Panc1 (cell line): ENCODE measurements around the gene TOLLIP. TPM values are rescaled to one million over a fixed set of nuclear protein-coding genes. Genes with fewer than 3 reads are reported as not detected.

Experiments
- ATAC-seq: fragments of 200-7000 bp; cut with Tn5 transposase; 2 replicates; pipeline ENCODE4 v1.9.1; 2020; ENCODE audit warnings: mild to moderate bottlenecking, moderate library complexity
- BruUV-seq: library from RNA; stranded (reverse); fragments of 400-500 nt; replicated peaks from 2 replicates; lab custom pipeline; 2021; lab: Mats Ljungman, UMichigan
- CTCF ChIA-PET: fragments of 300-600 bp; sonication (Branson Sonifier 250); formaldehyde crosslinking; loops from one replicate; lab custom pipeline; 2022; ENCODE audit warnings: antibody characterized with exemption; lab: Charles Lee
- POLR2A ChIA-PET: fragments of 300-600 bp; sonication (Branson Sonifier 250); formaldehyde crosslinking; loops from one replicate; lab custom pipeline; 2022; ENCODE audit warnings: antibody characterized with exemption; lab: Charles Lee
- DNase-seq: peaks from one replicate; pipeline ENCODE4 v3.0.0-alpha.2; 2010; ENCODE audit warnings: low read depth, low spot score
- H3K27ac ChIP-seq: 2 replicates; pipeline ENCODE4 v1.5.1; 2011; ENCODE audit warnings: mild to moderate bottlenecking, low read length, inconsistent platforms
- H3K27me3 ChIP-seq: fragments of 200-500 bp; sonication (Bioruptor generic); 2 replicates; pipeline ENCODE4 v1.6.0; 2014; ENCODE audit warnings: low read length, inconsistent platforms; ENCODE audit not compliant: control insufficient read depth, insufficient read depth
- H3K36me3 ChIP-seq: fragments of 200-500 bp; sonication (Bioruptor generic); 2 replicates; pipeline ENCODE4 v1.5.1; 2014; ENCODE audit warnings: inconsistent platforms, mild to moderate bottlenecking, low read length, moderate library complexity; ENCODE audit not compliant: control insufficient read depth, insufficient read depth
- H3K4me1 ChIP-seq: 2 replicates; pipeline ENCODE4 v1.5.1; 2011; ENCODE audit warnings: inconsistent platforms, mild to moderate bottlenecking, low read length, moderate library complexity; ENCODE audit not compliant: control insufficient read depth, insufficient read depth
- H3K4me3 ChIP-seq, 2 experiments: 2 replicates each; pipeline ENCODE4 v1.5.1; 2011 to 2012; ENCODE audit warnings: low read depth in 2 of 2, low read length in 2 of 2, mild to moderate bottlenecking in 2 of 2, inconsistent platforms in 1 of 2, moderate library complexity in 1 of 2
- H3K9me3 ChIP-seq: fragments of 200-500 bp; sonication (Bioruptor generic); 2 replicates; pipeline ENCODE4 v1.5.1; 2014; ENCODE audit warnings: low read depth, mild to moderate bottlenecking, inconsistent platforms, low read length, moderate library complexity; ENCODE audit not compliant: control insufficient read depth, insufficient read depth
- CTCF ChIP-seq: fragments of 450-650 bp; IDR thresholded peaks from 2 replicates; pipeline ENCODE4 v1.5.1; 2017; ENCODE audit warnings: mild to moderate bottlenecking
- POLR2AphosphoS5 ChIP-seq: IDR thresholded peaks from 2 replicates; pipeline ENCODE4 v1.6.1; 2012; ENCODE audit warnings: mild to moderate bottlenecking, low read depth, low read length, moderate library complexity
- REST ChIP-seq, 2 experiments: IDR thresholded peaks; 2 replicates each; pipeline ENCODE4 v1.6.1; 2011 to 2012; ENCODE audit warnings: low read depth in 2 of 2, control low read depth in 1 of 2, low read length in 1 of 2, mild to moderate bottlenecking in 1 of 2, moderate library complexity in 1 of 2; ENCODE audit not compliant: insufficient read depth in 1 of 2
- SIN3A ChIP-seq: IDR thresholded peaks from 2 replicates; pipeline ENCODE4 v1.6.1; 2012; ENCODE audit warnings: low read depth, mild to moderate bottlenecking, low read length, moderate library complexity, borderline replicate concordance; ENCODE audit not compliant: insufficient read depth
- TCF7L2 ChIP-seq: IDR thresholded peaks from 2 replicates; pipeline ENCODE4 v1.6.1; 2011; ENCODE audit warnings: mild to moderate bottlenecking, low read depth, low read length, inconsistent platforms
- in situ Hi-C: cut with HindIII; loops from 2 replicates; pipeline ENCODE4 v1.10.0; 2016; ENCODE audit warnings: low sequenced_read_pairs, low pct_unique_long_range_greater_than_20kb
- intact Hi-C: fragments of 100-400 bp; cut with micrococcal nuclease; formaldehyde crosslinking; loops from one replicate; pipeline ENCODE4 v1.10.0; 2022; ENCODE audit not compliant: unreplicated experiment
- total RNA-seq: library from RNA; stranded (reverse); gene quantifications from one replicate; pipeline ENCODE4 v1.2.1, GENCODE V29; 2021; ENCODE audit not compliant: unreplicated experiment

The TOLLIP gene
- total RNA-seq, 1 experiment from 2014 or later, result 141 TPM

GRCh38 chr11:1300121-1300520 is 9.3 kb downstream of the TOLLIP start:
- Histone ChIP-seq H3K36me3 (no peaks in the 10 kb centered on the region), H3K27me3 (no peaks in the 10 kb centered on the region), H3K4me1 (peaks cover 4% of the 10 kb centered on the region; the same call in 1 of the 2 replicates), H3K27ac (no peak overlapping the region), H3K9me3 (no peaks in the 10 kb centered on the region), H3K4me3 (no peak overlapping the region)
- TF ChIP-seq REST (IDR thresholded peaks at IDR 0.05; ENCODE audit: insufficient read depth in 1 of 2, low read depth in 2 of 2, low read length in 1 of 2) (no peak), CTCF (no peak), POLR2AphosphoS5 (no peak), TCF7L2 (no peak), SIN3A (no peak)
- DNase-seq (no peak), ATAC-seq (no peak)
- ChIA-PET CTCF (no interaction called here), POLR2A (no interaction called here)
- intact Hi-C loops, result loop anchor here (10.0 kb wide), 1 partner anchor 215 kb away; no protein-coding TSS in a partner anchor
- BruUV-seq, result no TSS peak
- in situ Hi-C loops, result no loop called here

GRCh38 chr11:1299621-1300020 is 9.8 kb downstream of the TOLLIP start:
- no peaks in the 10 kb centered on the region for H3K27me3 ChIP-seq
- BruUV-seq, result no TSS peak
- no peaks in the 10 kb centered on the region for H3K36me3 ChIP-seq
- in situ Hi-C loops, result no loop called here
- ChIA-PET POLR2A (no interaction called here), CTCF (no interaction called here)
- no peak overlapping the region for H3K4me3 ChIP-seq
- no peak for TF ChIP-seq SIN3A
- no peak for TF ChIP-seq POLR2AphosphoS5
- TF ChIP-seq REST (IDR thresholded peaks at IDR 0.05; ENCODE audit: insufficient read depth in 1 of 2, low read depth in 2 of 2, low read length in 1 of 2), result no peak
- TF ChIP-seq CTCF, result no peak
- no peak for TF ChIP-seq TCF7L2
- H3K9me3 ChIP-seq, result no peaks in the 10 kb centered on the region
- peaks cover 4% of the 10 kb centered on the region; the same call in 1 of the 2 replicates for H3K4me1 ChIP-seq
- H3K27ac ChIP-seq, result no peak overlapping the region
- DNase-seq (no peak), ATAC-seq (no peak)
- intact Hi-C loops, result loop anchor here (10.0 kb wide), 1 partner anchor 215 kb away; no protein-coding TSS in a partner anchor
